NCI-H1694 treated with DMSO at 0.1 percent for 48 hours (cell line): Measurements from ENCODE around the gene SURF6.
"Not testable (repeated sequence)": the region's sequence is repeated elsewhere in the genome, so short reads cannot be mapped to it uniquely, and the experiment has no call there.

Experiments
- DNase-seq: peaks from one replicate; lab custom pipeline; 2025; lab: John Stamatoyannopoulos, UW

SURF6 gene

DNA sequence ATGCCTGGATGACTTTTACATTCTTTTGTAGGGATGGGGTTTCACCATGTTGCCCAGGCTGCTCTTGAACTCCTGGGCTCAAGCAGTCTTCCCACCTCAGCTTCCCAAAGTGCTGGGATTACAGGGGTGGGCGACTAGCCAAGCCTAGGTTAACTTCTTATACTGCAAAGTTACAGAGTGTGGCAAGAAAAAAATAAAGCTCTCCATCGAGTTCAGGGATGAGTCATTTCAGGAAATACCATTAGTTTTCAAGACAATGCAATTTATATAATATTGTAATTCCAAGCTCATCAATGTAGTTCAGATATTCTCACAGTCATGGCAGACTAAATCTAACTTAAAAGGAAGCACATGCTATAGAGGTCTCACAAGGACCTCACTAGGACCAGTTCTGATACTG is 49.5 kb downstream of the SURF6 start:
- DNase-seq, result no peak

DNA sequence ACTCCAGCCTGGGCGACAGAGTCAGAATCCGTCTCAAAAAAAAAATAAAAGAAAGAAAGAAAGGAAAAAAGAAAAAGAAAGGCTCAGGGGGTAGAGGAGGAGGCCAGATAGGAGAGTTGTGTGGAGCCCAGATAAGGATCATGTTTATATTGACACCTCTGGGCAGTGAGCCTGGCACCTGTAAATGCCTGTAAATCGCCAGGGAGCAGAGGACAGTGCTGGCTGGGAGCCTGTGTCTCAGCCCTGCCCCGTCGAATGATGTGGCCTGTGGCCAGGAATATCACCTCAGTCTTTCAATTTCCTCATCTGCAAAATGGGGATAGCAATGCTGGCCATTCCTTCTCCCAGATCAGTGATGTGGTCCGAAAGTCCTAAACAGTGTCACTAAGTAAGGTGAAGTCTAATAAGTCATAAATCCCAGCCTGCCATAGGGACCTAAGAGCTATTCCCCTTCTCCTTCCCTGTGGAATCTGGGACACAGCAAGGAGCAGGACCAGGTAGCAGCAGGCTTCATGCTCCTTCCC is 50.7 kb downstream of the SURF6 start:
- DNase-seq, result no peak

DNA sequence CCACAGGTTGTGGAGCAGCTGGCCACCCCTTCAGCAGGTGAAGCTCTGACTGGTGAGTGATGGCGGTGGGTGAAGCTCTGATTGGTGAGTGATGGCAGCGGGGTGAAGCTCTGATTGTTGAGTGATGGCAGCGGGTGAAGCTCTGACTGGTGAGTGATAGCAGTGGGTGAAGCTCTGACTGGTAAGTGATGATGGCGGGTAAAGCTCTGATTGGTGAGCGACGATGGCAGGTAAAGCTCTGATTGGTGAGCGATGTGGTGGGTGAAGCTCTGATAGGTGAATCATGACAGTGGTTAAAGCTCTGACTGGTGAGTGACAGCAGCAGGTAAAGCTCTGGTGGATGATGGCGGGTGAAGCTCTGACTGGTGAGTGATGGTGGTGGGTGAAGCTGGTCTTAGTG is 51.6 kb downstream of the SURF6 start:
- no peak for DNase-seq

DNA sequence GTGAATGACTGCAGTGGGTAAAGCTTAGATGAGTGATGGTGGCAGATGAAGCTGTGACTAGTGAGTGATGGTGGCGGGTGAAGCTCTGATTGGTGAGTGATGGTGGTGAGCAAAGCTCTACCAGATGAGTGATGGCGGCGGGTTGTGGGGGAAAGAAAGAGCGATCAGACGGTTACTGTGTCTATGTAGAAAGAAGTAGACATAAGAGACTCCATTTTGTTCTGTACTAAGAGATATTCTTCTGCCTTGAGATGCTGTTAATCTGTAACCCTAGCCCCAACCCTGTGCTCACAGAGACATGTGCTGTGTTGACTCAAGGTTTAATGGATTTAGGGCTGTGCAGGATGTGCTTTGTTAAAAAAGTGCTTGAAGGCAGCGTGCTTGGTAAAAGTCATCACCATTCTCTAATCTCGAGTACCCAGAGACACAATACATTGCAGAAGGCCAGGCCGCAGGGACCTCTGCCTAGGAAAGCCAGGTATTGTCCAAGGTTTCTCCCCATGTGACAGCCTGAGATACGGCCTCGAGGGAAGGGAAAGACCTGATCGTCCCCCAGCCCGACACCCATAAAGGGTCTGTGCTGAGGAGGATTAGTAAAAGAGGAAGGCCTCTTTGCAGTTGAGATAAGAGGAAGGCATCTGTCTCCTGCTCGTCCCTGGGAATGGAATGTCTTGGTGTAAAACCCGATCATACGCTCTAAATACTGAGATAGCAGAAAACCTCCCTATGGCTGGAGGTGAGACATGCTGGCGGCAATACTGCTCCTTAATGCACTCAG is 52.5 kb downstream of the SURF6 start:
- DNase-seq, result not testable (repeated sequence)

DNA sequence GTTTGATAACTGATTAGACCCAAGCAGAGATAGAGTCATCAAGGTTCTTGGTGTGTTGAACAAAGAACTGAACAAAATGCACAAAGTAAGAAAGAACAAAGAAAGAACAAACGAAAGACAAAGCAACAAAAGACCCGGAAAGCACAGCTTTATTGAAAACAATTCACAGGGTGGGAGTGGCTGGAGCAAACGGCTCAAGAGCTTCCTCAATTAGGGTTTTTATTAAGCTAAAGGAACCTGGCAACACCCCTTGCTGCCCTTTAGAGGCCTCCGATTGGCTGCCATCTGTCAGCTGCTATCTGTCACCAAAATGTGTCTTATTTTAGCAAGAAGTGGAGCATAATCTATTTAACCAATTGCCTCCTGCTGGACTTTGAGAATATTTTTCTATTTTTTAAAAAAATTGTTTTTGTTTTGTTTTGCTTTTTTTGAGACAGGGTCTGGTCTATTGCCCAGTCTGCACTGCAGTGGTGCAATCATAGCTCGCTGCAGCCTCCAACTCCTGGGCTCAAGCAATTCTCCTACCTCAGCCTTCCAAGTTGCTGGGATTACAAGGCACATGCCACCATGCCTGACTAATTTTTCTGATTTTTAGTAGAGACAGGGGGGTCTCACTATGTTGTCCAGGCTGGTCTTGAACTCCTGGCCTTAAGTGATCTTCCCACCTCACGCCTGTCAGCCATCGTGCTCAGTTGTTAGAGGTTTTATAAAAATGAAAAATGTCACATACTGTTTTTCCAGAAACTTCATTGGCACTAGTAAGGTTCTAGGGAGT is 53.3 kb downstream of the SURF6 start:
- DNase-seq, result no peak

DNA sequence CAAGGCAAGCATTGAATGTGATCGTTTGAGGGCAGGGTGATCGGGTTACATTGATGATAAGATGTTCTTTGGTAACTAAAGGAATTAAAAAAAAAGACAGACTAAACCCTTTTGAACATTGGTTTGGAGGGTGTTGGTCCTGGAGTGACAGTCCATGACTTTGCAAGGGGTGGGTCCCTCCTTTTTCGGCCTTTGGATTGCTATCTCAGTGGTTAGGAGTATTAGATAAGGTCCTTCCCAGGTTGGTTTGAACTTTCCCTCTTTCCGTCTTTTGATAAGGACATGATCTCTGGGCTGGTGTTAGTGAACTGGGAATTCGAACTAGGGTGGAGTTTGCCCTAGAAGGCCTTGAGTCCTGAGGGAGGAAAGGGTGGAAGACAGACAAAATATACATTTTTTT is 55.6 kb downstream of the SURF6 start:
- no peak for DNase-seq
